Kidney tubule cell (primary cell): ENCODE results near the gene SHCBP1.
"Not testable (repeated sequence)": the region's sequence is repeated elsewhere in the genome, so short reads cannot be mapped to it uniquely, and the experiment has no call there.

Experiments used
- DNase-seq: peaks from one replicate; pipeline ENCODE4 v3.0.0-alpha.2; 2018; ENCODE audit warnings: low spot score

SHCBP1 gene

DNA sequence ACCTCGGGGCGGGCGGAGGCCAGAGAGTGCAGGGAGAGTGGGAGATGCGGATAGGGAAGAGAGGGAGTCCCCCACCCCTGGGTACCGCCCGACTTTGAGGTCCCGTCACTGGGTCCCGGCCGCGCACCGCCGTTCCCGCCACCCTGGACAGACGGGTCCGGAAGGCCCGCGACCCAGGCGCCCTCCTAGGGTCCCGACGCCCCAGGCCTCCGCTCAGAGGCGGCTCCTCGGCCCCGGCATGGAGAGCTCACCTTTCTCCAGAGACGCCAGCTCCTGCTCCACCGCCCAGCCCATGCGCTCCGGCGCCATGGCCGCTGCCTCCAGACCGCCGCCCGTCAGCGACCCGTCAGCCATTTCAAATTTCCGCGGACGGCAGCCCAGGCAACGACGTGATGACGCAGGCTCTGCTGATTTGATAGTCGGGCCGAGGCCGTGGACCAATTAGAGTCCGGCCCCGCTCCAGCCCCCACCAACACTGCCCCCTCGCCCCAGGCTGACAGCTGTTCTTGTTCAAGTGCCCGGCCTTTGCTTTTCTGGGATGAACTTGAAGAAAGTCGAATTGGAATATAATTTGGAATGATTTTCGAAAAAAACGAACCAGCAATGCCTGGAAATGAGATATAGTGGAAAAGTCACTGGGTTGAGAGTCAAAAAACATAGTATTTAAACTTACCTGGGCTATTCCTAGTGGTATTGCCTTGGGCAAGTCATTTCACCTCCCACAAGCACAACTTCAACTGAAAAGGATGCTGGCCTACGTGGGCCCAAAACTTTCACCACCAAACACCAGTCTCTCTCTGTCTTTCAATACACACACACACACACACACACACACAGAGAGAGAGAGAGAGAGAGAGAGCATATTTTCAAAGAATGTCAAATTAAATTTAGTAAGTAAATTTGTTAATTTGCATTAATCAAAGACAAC, at the start of gene SHCBP1:
TSS of gene SHCBP1 (minus strand) at position 374 of the 928 bp plus-strand sequence. CDS start at position 354, 20 bp downstream.
- DNase-seq = peak; percentile 84

- DNase-seq = no peak
Measured at GRCh38 chr16:46662123-46662522, 40.9 kb upstream of the SHCBP1 start.

DNA sequence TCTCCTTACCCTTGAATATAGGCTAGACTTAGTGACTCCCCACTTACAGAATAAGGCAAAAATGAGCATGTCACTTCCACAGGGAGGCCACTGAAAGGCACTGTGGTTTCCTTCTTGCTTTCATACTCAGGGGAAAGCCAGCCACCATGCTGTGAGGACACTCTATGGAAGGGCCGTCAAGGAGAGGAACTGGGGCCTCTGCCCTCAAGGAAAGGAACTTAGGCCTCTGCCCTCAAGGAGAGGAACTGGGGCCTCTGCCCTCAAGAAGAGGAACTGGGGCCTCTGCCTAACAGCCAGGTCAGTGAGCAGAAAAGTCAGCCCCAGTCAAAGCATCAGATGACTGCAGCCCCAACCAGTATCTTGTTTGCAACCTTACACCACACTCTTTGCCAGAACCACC, 37.7 kb upstream of the SHCBP1 start:
- no peak for DNase-seq

- DNase-seq = no peak
Measured at GRCh38 chr16:46651305-46651704, 30.1 kb upstream of the SHCBP1 start.

DNA sequence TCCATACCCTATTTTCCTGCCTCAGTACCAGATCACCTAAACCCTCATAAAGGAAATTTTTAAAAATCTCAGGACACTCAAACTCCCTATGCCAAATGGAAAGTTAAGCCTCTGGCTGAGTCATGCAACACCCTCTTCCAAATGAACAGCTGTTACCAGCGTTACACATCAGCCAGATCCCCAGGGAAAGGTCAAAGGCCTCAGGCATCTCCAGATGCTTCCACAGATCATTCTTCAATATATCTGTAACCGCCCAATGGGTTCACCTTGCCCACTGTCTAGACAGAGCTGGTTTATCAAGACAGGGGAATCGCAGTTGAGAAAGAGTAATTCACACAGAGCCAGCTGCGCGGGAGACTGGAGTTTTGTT, 29.1 kb upstream of the SHCBP1 start:
- no peak for DNase-seq

DNA sequence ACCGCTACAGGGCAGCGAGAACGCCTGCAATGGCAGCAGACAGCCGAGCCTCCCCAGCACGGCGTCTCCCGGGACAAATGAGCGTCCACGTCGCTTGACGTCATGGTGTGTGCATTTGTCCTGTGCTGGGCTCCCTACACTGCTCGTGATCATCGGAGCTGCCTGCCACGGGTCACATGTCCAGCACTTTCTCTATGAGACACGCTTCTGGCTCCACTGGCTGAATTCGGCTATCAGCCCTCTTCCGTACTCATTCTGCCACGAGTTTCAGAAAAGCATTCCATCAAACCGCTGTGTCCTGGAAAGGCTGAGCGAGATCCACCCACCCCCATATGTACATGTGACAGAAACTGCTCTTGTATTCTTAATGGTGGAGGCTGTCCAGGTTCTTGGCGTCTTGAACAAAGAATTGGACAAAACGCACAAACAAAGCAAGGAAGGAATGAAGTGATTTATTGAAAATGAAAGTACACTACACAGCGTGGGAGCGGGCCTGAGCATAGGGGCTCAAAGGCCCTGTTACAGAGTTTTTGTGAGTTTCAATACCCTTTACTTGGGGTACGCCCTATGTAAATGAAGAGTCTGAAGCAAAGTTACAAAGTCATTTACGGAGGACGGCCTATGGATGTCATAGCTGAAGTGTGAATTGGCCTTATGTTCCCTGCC, 28.5 kb upstream of the SHCBP1 start:
- no peak for DNase-seq

DNA sequence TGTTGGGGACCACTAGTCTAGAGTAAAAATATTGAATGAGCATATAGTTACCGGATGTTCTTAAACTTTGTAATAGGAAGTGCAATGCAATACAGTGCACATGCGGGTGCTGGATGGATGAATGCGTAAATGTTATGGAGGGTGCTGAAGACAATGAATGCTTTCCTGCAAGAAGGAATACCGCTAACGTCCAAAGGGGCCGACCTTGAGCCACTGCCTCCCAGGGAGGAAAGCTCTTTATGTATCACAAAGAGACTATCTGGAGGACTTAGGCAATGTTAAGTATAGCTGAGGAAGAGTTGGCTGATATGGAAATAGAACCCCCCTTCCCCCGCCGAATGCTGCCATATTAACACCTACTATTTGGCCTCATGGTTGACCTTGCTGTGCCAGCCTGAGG, 27.5 kb upstream of the SHCBP1 start:
- DNase-seq = no peak

- peak; percentile 57 for DNase-seq
Measured at GRCh38 chr16:46638947-46639925, 18.1 kb upstream of the SHCBP1 start.

DNA sequence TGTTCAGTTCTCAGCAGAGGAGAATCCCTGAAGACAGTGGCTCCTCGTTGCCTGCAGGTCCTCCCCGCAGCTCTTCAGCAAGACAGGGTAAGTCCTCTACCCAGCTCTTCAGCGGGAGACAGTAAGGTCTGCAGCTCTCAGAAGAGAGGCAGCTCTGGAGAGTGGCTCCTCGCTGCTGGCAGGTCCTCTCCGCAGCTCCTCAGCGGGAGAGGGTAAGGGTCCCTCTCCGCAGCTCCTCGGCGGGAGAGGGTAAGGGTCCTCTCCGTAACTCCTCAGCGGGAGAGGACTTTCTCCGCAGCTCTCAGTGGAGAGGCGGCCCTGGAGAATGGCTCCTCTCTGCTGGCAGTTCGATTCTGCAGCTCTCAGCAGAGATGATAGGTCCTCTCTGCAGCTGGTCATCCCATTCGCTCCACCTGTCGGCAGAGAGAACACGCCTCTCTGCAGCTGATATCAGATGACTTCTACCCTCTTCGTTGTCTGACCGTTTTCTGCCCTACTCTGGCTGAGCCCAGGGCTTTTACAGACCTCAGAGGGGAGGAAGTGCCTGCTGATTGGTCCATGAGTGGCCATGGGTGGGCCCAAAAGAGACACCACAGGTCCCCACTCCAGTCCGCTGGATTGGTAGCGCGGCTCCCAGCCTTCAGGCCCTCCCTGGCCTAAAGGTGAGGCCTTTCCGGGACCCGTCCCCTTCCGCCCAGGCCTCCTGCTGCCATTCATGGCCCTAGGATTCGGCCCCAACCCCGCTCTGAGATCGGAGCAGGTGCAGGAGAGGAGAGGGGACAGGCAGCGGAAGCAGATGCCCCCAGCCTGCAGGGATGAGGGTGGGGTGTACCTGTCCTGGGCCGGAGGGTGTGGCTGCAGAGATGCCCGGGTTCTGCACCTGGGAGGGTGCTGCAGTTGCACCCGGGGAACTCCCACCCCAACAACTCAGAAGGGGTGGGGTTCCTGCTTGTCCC, 11.9 kb upstream of the SHCBP1 start:
- DNase-seq = no peak

DNA sequence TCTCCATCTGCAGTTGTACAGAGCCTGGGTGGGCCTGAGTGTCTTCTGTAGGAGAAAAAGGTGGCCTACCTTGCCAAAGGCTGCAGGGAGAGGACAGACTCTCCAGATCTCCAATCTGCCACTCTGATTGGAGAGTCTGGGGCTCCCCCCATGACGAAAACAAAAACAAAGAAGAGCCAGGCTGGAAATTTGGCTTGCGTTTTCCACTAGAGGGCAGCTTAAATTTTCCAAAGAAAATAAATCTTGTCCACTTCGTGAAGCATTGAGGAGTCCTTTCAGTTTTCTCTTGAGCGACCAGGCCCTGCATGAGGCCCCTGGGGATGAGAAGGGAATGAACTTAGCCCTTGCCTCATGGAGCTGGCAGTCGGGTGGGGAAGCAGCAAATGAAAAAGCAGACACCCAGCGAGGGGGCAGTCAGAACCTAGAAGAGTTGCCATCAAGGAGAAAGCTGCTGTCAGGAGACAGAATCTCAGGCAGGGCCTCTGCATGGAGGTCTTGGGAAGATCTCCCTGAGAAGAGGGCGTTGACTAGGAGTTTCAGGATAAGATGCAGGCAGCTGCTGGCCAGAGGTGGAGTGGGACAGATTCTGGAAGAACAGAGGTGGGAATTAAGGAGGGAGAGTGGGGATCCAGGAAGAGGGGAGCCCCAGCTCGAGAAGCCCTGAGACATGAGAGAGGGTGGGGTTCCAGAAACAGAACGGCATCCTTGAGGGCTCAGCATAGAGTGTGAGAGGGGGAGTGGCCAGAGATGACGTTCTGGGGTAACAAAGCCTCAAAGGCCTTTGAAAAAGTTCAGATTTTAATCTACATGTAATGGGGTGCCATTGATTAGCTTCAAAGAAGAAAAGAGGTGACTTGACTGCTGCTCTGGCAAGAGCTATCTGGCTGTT, 8.4 kb upstream of the SHCBP1 start:
- peak; percentile 39 for DNase-seq

DNA sequence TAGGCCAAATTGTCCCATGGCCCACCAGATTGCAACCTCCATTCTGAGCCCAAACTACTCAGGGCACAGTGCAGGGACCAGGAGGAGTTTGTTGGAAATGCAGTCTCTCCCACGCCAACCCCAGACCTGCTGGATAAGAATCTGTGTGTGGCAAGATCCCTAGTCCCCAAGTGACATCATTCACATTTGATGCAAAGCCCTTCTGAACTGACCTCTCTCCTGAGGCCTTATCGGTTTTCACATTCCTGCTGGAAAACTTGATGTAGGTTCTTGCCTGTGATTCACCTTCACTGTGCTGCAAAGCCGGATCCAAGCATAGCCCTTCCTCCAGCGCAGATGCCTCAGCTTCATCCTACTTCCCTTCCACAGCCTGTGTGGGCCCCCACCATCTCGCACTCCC, 6.6 kb upstream of the SHCBP1 start:
- no peak for DNase-seq

DNA sequence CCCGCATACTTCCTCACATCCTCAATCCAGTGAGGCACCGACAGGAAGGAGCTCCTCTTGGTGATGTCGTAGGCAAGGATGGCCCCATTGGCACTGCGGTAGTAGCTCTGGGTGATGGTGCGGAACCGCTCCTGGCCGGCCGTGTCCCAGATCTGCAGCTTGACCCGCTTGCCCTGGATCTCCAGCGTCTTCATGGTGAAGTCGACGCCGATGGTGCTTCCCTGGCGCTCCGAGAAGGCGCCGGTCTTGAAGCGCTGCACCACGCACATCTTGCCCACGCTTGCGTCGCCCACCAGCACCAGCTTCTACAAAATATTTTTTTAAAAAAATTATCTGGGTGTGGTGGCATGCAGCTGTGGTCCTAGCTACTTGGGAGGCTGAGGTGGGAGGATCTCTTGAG, 5.5 kb upstream of the SHCBP1 start:
- DNase-seq = not testable (repeated sequence)

- not testable (repeated sequence) for DNase-seq
Measured at GRCh38 chr16:46624862-46625261, 3.7 kb upstream of the SHCBP1 start.

DNA sequence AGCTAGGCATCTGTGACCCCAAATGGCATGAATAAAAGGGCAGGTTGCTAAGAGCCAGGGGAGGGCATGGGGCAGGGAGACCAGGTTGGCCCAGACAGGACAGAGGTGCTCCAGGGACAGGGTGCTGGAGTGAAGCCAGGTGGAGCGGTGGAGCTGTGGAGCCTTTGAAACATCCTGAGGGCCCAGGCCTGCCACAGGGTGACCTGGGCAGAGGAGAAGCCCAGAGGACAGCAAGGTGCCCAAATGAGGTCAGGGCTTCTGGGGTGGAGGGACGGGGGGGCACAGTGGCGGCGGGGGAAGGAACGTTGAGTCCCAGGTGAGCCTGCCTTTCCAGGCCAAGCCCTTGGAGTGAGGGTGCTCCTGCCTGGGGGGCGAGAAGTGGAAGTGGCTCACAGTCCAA, 2.5 kb upstream of the SHCBP1 start:
- not testable (repeated sequence) for DNase-seq

GRCh38 chr16:46623246-46623645, 2.1 kb upstream of the SHCBP1 start:
- not testable (repeated sequence) for DNase-seq

GRCh38 chr16:46621934-46622676, 926 bp upstream of the SHCBP1 start:
- DNase-seq = no peak

DNA sequence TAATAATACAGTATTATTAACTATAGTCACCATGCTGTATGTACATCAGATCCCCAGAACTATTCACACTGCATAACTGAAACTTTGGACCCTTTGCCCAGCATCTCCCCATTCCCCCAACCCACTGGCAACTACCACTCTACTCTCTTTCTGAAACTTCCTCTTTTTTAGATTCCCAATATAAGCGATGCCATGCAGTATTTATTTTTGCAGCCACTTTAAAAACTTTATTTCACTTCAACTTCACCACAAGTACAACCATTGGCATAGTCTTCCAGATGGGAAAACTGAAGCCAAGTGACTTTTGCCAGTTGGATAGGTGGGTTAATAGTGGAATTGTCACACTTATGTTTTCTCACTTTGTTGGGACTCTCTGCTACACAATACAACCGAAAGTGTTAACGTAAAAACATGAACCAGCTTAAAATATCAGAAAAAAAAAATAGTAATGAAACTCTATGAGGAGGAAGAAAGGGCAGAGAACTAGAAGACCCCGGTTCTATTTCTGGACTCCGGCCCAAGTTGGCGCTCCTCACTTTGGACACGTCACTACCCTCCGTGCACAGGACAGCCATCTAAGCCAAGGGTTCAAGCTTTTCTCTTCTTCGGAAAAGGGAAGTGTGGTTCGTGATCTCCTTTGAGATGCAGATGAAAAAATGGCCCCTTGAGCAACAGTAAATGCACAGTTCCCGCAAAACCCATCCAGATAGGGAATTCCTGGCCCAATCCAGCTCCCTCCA, 743 bp downstream of the SHCBP1 start:
- DNase-seq = no peak

DNA sequence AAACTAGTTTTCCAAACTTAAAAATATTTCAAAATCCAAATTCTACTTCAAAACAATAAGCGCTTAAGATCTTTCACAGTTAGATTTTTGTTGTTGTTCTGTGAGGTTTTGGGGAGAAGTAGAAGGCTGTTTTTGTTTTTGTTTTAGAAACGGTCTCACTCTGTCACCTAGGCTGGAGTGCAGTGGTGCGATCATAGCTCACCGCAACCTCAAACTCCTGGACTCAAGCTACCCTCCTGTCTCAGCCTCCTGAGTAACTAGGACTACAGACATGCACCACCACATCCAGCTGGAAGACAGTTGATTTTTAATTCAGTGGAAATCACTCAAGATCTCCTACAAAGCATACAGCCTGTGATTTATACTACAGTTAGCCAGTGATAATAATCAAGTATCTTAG, 2.7 kb downstream of the SHCBP1 start:
- no peak for DNase-seq

GRCh38 chr16:46614006-46614405, 7.2 kb downstream of the SHCBP1 start:
- DNase-seq = no peak
